NCI-H510A (cell line): ENCODE results near the gene DCAF5.

Experiments
- DNase-seq: peaks from one replicate; lab custom pipeline; 2025; lab: John Stamatoyannopoulos, UW

The DCAF5 gene

GRCh38 chr14:69003626-69004025 is 149.3 kb downstream of the DCAF5 start:
- DNase-seq, result no peak

- no peak for DNase-seq
These were observed 150.8 kb downstream of the DCAF5 start for GRCh38 chr14:69002069-69002468.

- no peak for DNase-seq
These were observed 151.5 kb downstream of the DCAF5 start for GRCh38 chr14:69001375-69001774.
